Measurements from ENCODE around the gene PTTG1IP2.

Gene PTTG1IP2

GRCh38 chr7:90483251-90483650 lies 13.8 kb downstream of the PTTG1IP2 start:
- no peak for FAIRE-seq

DNA sequence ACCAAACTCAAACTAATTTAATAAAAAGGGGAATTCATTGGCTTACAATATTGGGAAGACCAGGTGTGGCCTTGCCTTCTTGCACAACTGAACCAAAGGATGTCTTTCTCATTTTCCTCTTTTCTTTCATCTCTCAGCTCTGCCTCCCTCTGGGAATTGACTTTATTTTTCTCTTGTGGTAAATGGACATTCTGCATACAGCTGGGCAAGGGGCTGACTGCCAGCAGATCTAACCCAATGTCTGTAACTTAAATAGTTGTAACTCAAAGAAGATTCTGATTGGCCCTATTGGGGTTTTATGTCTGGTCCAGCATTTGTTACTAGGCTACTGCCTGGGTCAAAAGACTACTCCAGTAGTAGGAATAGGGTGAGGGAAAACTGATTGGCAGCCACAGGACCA lies 15.3 kb downstream of the PTTG1IP2 start:
- FAIRE-seq, result no peak

DNA sequence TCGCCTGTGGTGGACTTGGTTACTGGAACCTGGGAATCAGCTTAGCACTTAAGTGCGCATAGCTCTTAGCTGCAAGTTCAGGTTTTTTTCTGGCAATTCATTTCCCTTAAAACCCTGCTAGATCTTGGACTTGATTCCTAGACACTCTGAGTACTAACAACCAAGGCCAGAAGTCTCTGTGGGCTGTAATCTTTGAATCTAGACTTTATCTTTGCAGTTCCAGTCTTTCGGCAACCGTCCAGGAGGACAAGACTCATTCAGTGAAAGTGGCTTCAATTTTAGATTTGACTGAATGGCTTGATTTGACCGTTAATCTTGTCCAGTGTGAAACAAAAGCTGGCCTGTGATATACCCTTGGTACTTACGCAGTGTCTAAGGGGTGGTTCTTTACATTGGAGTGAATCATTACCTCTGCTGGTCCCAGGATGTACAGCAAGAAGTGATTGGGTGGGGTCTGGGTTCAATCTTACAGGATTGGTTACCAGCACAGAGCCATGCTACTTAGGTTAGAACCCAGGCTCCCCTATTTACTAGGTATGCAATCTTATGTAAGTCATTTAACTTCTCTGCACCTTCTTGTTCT lies 16.4 kb downstream of the PTTG1IP2 start:
- no peak for FAIRE-seq

- no peak for FAIRE-seq
These were observed 18.4 kb downstream of the PTTG1IP2 start for GRCh38 chr7:90487808-90488207.

DNA sequence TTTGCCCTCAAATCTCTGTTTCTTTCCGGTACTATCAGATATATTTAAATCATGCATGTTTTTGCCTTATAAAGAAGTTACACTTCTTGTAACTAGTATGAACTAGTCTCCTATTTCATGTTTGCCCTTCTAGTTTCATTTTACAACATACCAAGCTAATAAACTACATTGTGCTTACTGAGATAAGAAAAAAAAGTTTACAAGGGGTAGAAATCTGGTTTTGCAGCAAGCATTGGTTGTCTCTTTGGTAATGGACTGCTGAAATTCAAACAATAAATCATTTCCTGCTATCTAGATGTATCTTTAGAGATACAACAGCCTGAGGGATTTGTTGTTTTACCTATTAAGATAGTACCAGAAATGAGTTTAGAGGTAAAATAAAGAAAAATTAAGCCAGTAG lies 18.8 kb downstream of the PTTG1IP2 start:
- no peak for FAIRE-seq

DNA sequence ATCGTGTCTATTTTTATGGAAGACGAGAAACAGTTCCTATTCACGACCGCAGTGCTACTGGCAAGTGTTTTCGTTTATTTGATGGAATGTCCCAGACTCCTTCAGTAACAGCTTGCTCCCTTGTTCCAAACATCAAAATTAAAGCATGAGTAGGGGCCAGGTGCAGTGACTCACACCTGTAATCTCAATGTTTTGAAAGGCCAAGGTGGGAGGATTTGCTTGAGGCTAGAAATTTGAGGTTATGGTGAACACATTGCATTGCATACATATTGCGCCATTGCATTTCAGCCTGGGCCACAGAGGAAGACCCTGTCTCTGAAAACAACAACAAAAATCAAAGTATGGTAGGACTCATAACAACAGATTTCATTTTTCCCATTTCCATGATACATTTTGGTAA lies 22.8 kb downstream of the PTTG1IP2 start:
- no peak for FAIRE-seq

GRCh38 chr7:90495241-90495640 lies 25.8 kb downstream of the PTTG1IP2 start:
- FAIRE-seq, result no peak

- FAIRE-seq, result no peak
These were observed 33.1 kb downstream of the PTTG1IP2 start for GRCh38 chr7:90502539-90502938.

DNA sequence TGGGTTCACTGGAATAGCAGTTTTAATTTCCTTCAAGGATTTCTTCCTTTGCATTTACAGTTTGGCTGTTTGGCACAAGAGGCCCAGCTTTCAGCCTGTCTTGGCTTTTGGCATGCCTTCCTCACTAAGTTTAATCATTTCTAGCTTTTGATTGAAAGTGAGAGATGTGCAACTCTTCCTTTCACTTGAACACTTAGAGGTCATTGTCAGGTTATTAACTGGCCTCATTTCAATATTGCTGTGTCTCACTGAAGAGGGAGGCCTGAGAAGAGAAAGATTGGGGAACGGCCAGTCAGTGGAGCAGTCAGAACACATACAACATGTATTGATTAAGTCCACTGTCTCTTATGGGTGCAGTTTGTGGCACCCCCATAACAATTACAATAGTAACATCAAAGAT lies 33.9 kb downstream of the PTTG1IP2 start:
- no peak for FAIRE-seq

- no peak for FAIRE-seq
These were observed 38.3 kb downstream of the PTTG1IP2 start for GRCh38 chr7:90507692-90508091.

DNA sequence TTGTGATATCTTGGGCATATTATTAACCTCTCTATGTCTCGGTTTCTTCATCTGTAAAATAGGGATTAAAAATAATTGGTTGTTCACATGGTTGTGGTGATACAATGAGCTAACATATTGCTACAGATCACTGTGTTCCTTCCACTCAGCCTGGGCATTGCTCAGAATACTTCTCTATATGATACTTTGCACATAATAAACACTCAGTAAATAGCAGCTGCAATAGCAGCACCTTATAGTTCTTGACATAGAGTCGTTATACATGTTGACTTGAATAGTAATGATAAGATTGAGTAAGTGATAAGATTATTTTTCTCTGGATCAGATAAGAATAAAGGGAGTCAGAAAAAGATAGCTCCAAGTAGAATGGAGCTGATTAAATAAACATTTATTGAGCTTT lies 42.3 kb downstream of the PTTG1IP2 start:
- no peak for FAIRE-seq

DNA sequence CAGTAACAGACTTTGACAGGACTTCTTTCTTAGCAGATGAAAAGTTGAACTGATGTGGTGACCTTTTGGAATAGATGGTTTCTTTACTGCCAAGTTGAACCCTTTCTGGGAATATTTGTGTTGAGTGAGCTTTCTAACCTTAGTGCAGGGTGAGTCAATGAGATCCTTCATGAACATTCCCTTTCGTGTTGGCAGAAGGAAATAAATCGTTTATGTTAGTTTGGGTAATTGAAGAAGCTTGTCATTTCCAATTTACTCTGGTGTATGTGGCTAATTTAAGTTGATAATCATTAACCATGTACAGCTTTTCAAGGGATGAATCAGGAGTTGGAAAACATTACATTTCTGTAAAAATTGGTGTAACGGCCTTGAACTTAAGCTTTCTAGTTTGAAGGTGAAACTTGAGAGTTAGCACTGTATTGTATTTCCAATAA lies 43.4 kb downstream of the PTTG1IP2 start:
- FAIRE-seq, result no peak

DNA sequence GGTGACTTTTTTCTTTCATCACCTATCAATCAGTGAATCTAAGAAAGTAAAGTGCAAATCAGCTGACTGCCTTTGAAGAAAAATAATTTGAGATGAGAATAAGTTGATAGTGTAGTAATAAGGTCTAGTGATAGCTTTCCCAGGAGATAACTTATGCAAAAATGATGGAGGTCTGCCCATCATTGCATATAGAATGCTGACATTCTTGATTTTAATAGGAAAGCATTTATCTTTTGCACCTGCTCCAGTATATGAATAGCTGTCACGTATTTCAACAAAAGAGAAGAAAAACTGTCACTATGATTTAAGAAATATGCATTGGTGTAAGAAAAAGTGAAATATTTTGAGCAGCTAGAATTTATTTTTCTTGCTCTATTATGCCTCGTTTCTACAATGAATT lies 46.8 kb downstream of the PTTG1IP2 start:
- no peak for FAIRE-seq

DNA sequence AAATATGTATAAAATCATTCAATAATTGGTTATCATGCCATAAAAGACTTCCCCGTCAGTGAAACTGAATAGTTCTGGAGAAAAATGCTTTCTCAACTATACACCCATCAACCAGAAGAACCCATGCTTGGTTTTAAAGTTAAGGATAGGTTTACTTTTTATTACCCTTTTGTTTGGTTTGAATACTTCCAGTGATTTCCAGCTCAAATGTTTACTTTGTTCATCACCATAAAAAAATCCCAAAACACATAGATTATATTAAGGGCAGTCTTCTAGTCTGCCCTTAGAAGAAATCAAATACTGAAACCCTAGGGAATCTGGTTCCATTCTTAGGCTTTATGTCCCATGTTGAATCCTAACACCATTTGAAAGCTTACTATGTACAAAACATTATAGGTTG lies 49.2 kb downstream of the PTTG1IP2 start:
- no peak for FAIRE-seq

- FAIRE-seq, result no peak
These were observed 51.0 kb downstream of the PTTG1IP2 start for GRCh38 chr7:90520484-90520883.

- no peak for FAIRE-seq
These were observed 60.8 kb downstream of the PTTG1IP2 start for GRCh38 chr7:90530263-90530662.

GRCh38 chr7:90532231-90532929 lies 62.9 kb downstream of the PTTG1IP2 start:
- FAIRE-seq, result no peak

DNA sequence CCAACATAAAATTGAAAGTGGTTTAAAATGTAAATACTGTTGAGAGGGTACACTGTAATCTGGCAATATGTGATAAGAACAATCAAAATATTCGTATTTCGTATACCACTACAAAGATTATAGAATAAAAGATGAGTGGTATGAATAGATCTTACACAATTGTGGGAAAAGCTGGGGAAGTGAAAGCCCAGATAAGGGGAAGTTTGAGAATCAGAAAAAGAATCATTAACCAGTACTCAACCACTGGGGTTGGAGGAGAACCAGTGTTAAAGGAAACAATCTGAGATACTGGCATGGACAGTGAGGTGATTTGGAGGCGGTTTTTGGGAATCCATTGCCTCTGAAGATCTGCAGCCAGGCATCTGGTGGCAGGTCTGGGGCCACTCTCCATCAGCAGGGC lies 67.0 kb downstream of the PTTG1IP2 start:
- no peak for FAIRE-seq

- no peak for FAIRE-seq
These were observed 69.0 kb downstream of the PTTG1IP2 start for GRCh38 chr7:90538405-90538804.

DNA sequence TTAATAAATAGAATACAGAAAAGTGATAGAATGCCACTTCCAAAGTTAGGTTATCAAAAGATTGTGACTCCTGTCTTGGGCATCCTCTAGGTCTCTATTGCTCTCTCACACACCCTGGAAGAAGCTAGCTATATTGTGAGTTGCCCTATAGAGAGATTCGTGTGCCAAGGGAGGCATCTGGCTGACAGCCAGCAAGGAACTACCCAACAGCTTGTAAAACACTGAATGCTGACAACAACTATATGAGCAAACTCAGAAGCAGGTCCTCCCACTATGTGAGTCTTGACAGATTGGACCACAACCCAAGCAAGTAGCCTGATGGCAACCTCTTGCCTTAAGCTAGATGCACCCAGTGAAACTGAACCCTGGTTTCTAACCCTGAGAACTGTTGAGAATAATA lies 71.0 kb downstream of the PTTG1IP2 start:
- no peak for FAIRE-seq

GRCh38 chr7:90551036-90551435 lies 81.6 kb downstream of the PTTG1IP2 start:
- FAIRE-seq, result no peak

DNA sequence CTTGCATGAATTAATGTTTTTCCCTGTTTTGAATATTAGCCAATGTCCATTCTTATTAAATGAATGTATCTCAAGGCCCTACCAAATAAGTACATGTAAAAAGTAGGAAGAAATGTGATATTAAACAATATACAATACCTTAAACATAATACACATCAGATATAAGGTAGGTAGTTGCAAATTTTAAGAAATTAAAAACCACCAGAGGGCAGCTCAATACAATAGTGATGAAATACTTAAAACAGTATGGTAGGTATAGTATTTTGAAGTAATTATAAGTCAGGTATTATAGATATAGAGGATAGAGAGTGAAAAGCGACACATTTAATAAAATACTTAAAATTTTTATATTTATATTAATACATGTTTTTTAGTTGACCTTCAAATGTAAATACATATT lies 83.1 kb downstream of the PTTG1IP2 start:
- peak; percentile 66 for FAIRE-seq

DNA sequence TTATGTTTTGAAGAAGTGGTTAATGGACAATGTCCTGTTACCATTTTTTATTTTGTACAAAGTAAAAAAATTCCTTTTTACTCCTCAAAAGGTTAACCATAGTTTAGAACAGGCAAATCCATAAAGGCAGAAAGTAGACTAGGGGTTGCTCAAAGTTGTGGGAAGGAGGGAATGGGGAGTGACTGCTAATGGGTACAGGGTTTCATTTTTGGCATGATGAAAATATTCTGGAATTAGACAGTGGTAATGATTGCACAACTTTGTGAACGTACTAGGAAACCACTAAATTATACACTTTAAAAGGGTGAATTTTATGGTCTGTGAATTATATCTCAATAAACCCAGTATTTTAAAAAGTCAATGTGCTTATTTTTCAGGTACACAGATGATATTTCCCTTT lies 91.3 kb downstream of the PTTG1IP2 start:
- no peak for FAIRE-seq
